ENCODE measurements around the gene MYOZ3.
A peak's percentile ranks its signal among the peaks of the same experiment; 100 is the strongest.

Gene MYOZ3

DNA sequence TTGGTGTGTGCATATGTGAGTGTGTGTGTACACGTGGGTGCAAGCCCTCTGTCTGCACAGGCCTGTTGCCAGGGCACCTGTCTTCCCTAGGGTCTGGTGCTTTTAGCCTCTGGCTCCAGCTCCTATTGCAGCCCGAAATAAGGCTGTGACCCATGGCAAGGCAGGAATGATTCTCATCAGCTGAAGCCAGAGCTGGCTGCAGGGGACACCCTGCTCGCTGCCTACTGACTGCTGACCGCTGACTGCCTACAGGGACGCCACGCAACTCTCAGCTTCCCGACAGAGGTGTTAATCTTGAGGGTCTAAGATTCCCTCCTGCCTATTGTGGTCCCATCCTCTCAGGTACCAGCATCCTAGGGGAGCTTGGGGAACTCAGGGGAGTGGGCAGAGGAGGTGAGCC, at the start of gene MYOZ3:
TSS of gene MYOZ3 (plus strand) at position 166 of the 400 bp plus-strand sequence. CDS start 1,691 bp downstream, outside the sequence.
- no peak within 1 kb of the TSS for H3K9ac ChIP-seq
- TF ChIP-seq, protein P1, sequence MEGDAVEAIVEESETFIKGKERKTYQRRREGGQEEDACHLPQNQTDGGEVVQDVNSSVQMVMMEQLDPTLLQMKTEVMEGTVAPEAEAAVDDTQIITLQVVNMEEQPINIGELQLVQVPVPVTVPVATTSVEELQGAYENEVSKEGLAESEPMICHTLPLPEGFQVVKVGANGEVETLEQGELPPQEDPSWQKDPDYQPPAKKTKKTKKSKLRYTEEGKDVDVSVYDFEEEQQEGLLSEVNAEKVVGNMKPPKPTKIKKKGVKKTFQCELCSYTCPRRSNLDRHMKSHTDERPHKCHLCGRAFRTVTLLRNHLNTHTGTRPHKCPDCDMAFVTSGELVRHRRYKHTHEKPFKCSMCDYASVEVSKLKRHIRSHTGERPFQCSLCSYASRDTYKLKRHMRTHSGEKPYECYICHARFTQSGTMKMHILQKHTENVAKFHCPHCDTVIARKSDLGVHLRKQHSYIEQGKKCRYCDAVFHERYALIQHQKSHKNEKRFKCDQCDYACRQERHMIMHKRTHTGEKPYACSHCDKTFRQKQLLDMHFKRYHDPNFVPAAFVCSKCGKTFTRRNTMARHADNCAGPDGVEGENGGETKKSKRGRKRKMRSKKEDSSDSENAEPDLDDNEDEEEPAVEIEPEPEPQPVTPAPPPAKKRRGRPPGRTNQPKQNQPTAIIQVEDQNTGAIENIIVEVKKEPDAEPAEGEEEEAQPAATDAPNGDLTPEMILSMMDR (IDR thresholded peaks at IDR 0.05) = no peak
- no peak within 1 kb of the TSS for H3K4me2 ChIP-seq (ENCODE audit: low read length)
- H2AFZ ChIP-seq = peak within 1 kb of the TSS; percentile 48
- no peak within 1 kb of the TSS for H3K27ac ChIP-seq
- H3K4me1 ChIP-seq = peaks cover 13% of the 10 kb centered on the region
- no peaks in the 10 kb centered on the region for H3K9me3 ChIP-seq (ENCODE audit: control insufficient read depth, low read length)
- no peaks in the 10 kb centered on the region for H3K27me3 ChIP-seq (ENCODE audit: control insufficient read depth, insufficient read depth, low read length)
- H3K4me3 ChIP-seq (ENCODE audit: low read depth, low read length) = no peak within 1 kb of the TSS
- H3K36me3 ChIP-seq (ENCODE audit: control insufficient read depth, insufficient read depth, low read length) = no peaks in the 10 kb centered on the region
- H3K79me2 ChIP-seq = no peaks in the 10 kb centered on the region

DNA sequence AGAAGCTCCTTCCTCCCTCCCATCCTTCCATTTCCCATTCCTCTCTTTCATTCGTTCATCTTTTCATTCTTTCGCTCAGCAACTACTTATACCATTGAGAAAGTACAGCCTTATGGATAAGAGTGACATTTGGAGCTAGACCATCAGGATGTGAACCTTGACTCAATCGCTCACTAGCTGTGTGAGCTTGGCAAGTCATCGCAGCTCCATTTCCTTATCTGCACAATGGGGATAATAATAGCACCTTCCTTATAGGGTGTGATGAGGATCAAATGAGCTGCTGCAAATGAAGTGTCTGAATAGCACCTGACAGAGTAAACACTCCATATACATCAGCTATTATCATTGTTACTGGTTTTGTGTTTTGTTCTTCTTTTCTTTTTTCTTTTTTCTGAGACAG, 48.6 kb upstream of the MYOZ3 start:
- Histone ChIP-seq H3K36me3 (ENCODE audit: control insufficient read depth, insufficient read depth, low read length) (no peaks in the 10 kb centered on the region), H3K4me2 (ENCODE audit: low read length) (no peak overlapping the region), H3K4me1 (peaks cover 20% of the 10 kb centered on the region), H3K9me3 (ENCODE audit: control insufficient read depth, low read length) (no peaks in the 10 kb centered on the region), H2AFZ (no peak overlapping the region), H3K27ac (no peak overlapping the region), H3K79me2 (no peaks in the 10 kb centered on the region), H3K27me3 (ENCODE audit: control insufficient read depth, insufficient read depth, low read length) (no peaks in the 10 kb centered on the region), H3K4me3 (ENCODE audit: low read depth, low read length) (no peak overlapping the region), H3K9ac (no peak overlapping the region)
- TF ChIP-seq, protein P1 (IDR thresholded peaks at IDR 0.05) = no peak

DNA sequence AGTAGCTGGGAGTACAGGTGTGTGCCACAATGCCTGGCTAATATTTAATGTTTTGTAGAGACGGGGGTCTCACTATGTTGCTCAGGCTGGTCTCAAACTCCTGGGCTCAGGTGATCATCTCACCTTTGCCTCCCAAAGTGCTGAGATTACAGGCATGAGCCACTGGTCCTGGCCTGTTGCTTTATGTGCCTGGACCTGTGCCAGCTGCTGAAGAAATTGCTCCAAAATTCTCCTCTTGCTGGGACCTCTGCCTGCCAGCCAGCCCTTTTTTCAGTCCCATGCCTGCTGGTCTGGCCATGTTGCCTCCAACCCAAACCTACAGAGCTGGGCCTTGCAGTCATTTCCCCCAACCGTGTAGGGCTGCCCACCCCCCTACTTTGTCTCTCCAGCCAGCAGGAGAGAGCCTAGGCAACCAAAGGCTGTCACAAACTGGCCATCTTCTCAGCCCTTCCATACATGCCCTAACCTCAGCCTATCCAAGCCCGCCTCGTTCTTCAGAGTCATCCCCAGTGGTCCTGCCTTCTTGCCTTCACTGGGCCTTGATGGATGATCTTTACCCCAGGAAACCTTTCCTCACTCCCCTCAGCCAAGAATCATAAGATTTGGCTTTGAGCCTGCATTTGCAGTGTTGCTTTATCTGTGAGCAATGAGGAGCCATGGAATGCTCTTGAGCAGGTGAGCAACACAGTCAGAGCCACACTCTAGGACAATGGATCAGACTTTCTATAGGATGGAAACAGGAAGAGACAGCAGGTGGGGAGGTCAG, 48.0 kb upstream of the MYOZ3 start:
- TF ChIP-seq, protein P1 (IDR thresholded peaks at IDR 0.05) = no peak
- H3K4me2 ChIP-seq (ENCODE audit: low read length) = no peak overlapping the region
- no peaks in the 10 kb centered on the region for H3K36me3 ChIP-seq (ENCODE audit: control insufficient read depth, insufficient read depth, low read length)
- no peak overlapping the region for H3K4me3 ChIP-seq (ENCODE audit: low read depth, low read length)
- H3K27me3 ChIP-seq (ENCODE audit: control insufficient read depth, insufficient read depth, low read length) = no peaks in the 10 kb centered on the region
- no peak overlapping the region for H2AFZ ChIP-seq
- no peaks in the 10 kb centered on the region for H3K79me2 ChIP-seq
- peaks cover 20% of the 10 kb centered on the region for H3K4me1 ChIP-seq
- no peak overlapping the region for H3K27ac ChIP-seq
- H3K9me3 ChIP-seq (ENCODE audit: control insufficient read depth, low read length) = no peaks in the 10 kb centered on the region
- no peak overlapping the region for H3K9ac ChIP-seq

- no peak overlapping the region for H3K27ac ChIP-seq
- H3K79me2 ChIP-seq = no peaks in the 10 kb centered on the region
- H3K36me3 ChIP-seq (ENCODE audit: control insufficient read depth, insufficient read depth, low read length) = no peaks in the 10 kb centered on the region
- no peaks in the 10 kb centered on the region for H3K9me3 ChIP-seq (ENCODE audit: control insufficient read depth, low read length)
- no peak overlapping the region for H3K9ac ChIP-seq
- H3K4me3 ChIP-seq (ENCODE audit: low read depth, low read length) = no peak overlapping the region
- H2AFZ ChIP-seq = no peak overlapping the region
- H3K4me2 ChIP-seq (ENCODE audit: low read length) = no peak overlapping the region
- peaks cover 20% of the 10 kb centered on the region for H3K4me1 ChIP-seq
- TF ChIP-seq, protein P1 (IDR thresholded peaks at IDR 0.05) = no peak
- H3K27me3 ChIP-seq (ENCODE audit: control insufficient read depth, insufficient read depth, low read length) = no peaks in the 10 kb centered on the region
Measured at GRCh38 chr5:150613991-150614660, 46.9 kb upstream of the MYOZ3 start.
